GM18858 (cell line): Measurements from ENCODE around the gene TMEM129.

ENCODE experiments used
- ATAC-seq: cut with Tn5 transposase; IDR thresholded peaks from one replicate; pipeline ENCODE4 v1.9.1; 2021; ENCODE audit not compliant: unreplicated experiment

The TMEM129 gene

GRCh38 chr4:1721003-1721665 lies at the start of gene TMEM129, which contains the start of gene TACC3:
TMEM129 (minus strand) TSS chr4:1721323; CDS start chr4:1720837, 486 bp downstream.
TACC3 (plus strand) TSS chr4:1721521; CDS start chr4:1723422, 1,901 bp downstream.
- ATAC-seq: peak; percentile 60

- ATAC-seq: no peak
These were observed 49.7 kb upstream of the TMEM129 start for GRCh38 chr4:1770791-1771231.

GRCh38 chr4:1770245-1770644 lies 49.1 kb upstream of the TMEM129 start:
- ATAC-seq: no peak

- no peak for ATAC-seq
These were observed 48.6 kb upstream of the TMEM129 start for GRCh38 chr4:1769692-1770091.

- no peak for ATAC-seq
These were observed 47.4 kb upstream of the TMEM129 start for GRCh38 chr4:1768367-1769034.

- ATAC-seq: no peak
These were observed 46.7 kb upstream of the TMEM129 start for GRCh38 chr4:1767770-1768366.

- no peak for ATAC-seq
These were observed 46.1 kb upstream of the TMEM129 start for GRCh38 chr4:1767061-1767769.

GRCh38 chr4:1766106-1767060 lies 45.3 kb upstream of the TMEM129 start:
- ATAC-seq: no peak

GRCh38 chr4:1765409-1766072 lies 44.4 kb upstream of the TMEM129 start:
- ATAC-seq: no peak

- ATAC-seq: no peak
These were observed 43.5 kb upstream of the TMEM129 start for GRCh38 chr4:1764670-1765069.

- ATAC-seq: no peak
These were observed 42.5 kb upstream of the TMEM129 start for GRCh38 chr4:1763550-1764080.

- no peak for ATAC-seq
These were observed 42.0 kb upstream of the TMEM129 start for GRCh38 chr4:1763070-1763549.

- no peak for ATAC-seq
These were observed 41.3 kb upstream of the TMEM129 start for GRCh38 chr4:1762264-1763010.

GRCh38 chr4:1761130-1761689 lies 40.1 kb upstream of the TMEM129 start:
- ATAC-seq: no peak

- ATAC-seq: no peak
These were observed 39.5 kb upstream of the TMEM129 start for GRCh38 chr4:1760521-1761071.

GRCh38 chr4:1759818-1760223 lies 38.7 kb upstream of the TMEM129 start:
- ATAC-seq: no peak

- ATAC-seq: no peak
These were observed 38.2 kb upstream of the TMEM129 start for GRCh38 chr4:1759170-1759817.
